ENCODE data around the gene NOL4L. TPM values are rescaled to one million over a fixed set of nuclear protein-coding genes. Genes with fewer than 3 reads are reported as not detected.

NOL4L gene
- total RNA-seq, 1 donor from 2014 or later, result 11.9 TPM

DNA sequence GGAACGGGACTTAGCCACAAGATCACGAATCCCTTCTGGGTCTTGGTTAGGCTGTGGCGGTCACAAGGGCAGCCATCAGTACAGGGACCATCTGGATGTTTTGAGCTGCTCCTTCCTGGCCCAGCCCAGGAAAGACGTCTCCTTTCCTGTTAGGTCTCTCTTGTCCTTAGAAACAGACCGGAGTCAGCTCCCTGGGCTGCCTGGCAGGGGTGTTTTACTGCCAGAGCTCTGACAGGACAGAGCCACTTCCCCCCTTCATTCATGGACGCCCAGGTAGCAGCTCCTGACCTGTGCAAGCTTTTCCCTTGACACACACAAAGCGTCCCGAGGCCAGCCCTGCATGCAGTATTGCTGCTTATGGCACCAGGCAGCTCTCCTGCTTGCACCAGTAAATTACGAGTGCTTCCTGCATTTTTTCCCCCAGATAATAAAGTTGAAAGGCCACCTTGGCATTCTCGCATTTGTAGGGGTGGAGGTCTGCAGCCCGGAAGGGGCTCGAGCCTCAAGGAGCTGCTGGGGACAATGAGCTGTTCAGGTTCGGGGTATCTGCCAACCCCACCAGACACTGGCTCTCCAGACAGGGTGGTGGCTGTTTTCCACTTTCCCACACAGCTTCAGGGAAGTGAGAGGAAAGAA is 87.4 kb downstream of the NOL4L start:
- no peak for DNase-seq (ENCODE audit: low spot score)
- Mint-ChIP-seq H3K9me3 (no peaks in the 10 kb centered on the region), H3K36me3 (no peaks in the 10 kb centered on the region), H3K27ac (no peak overlapping the region), H3K4me3 (no peak overlapping the region), H3K4me1 (peaks cover 17% of the 10 kb centered on the region), H3K27me3 (ENCODE audit: insufficient read depth, low read depth) (no peaks in the 10 kb centered on the region)
- peaks cover 12% of the 10 kb centered on the region for H3K4me1 ChIP-seq
- H3K4me2 ChIP-seq, result no peak overlapping the region
- TF ChIP-seq EZH2 (IDR thresholded peaks at IDR 0.05), result no peak
- no peak for TF ChIP-seq CTCF (IDR thresholded peaks at IDR 0.05)
- no peak for TF ChIP-seq EZH2phosphoT487 (IDR thresholded peaks at IDR 0.05)
- no peak overlapping the region for H3K4me3 ChIP-seq
- no peaks in the 10 kb centered on the region for H3F3A ChIP-seq (ENCODE audit: low read depth)
- H3K36me3 ChIP-seq, result no peaks in the 10 kb centered on the region
- H3K79me2 ChIP-seq (ENCODE audit: low read depth), result no peaks in the 10 kb centered on the region
- no peak overlapping the region for H3K27ac ChIP-seq
- no peaks in the 10 kb centered on the region for H4K20me1 ChIP-seq (ENCODE audit: low read depth)
- H3K27me3 ChIP-seq, result no peaks in the 10 kb centered on the region
- H3K9ac ChIP-seq, result no peak overlapping the region
- H2AFZ ChIP-seq (replicated peaks), result no peak overlapping the region
- no peaks in the 10 kb centered on the region for H3K9me3 ChIP-seq (ENCODE audit: low read depth)

DNA sequence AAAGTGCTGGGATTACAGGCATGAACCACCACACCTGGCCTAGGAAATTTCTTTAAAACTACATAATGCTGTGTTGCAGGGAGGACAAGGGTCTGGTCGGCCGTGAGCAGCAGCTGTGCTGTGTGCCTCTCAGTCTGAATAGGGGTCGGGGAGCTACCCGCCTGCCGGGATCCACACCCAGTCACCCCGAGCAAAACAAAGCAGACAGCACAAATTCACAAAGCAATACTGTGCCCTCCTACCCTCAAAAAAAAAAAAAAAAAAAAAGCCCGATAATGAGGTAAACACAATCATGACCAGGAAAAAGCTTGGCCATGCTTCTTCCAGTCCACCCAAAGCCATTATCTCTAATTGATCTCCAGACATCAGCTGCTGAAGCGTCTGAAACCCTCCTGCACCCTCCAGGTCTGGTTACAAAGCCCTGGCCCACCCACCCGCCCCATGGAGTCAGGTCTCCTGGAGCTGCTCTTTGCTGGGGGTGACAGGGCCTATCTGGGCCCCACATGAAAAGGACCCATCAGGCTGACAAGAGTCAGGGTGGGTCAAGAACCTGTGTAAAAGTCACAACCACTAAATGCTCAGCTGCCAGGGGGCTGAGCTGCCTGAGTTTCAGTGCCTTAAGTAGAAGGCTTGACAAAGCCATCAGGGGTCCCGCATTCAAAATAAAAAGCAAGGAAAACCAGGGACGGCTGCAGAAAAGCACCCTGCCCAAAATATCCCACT is 88.2 kb downstream of the NOL4L start:
- Mint-ChIP-seq H3K27me3 (ENCODE audit: insufficient read depth, low read depth) (no peaks in the 10 kb centered on the region), H3K4me3 (no peak overlapping the region), H3K36me3 (no peaks in the 10 kb centered on the region), H3K27ac (no peak overlapping the region), H3K4me1 (peaks cover 20% of the 10 kb centered on the region), H3K9me3 (no peaks in the 10 kb centered on the region)
- Histone ChIP-seq H3K27ac (no peak overlapping the region), H3K4me3 (no peak overlapping the region), H3F3A (ENCODE audit: low read depth) (no peaks in the 10 kb centered on the region), H3K4me1 (peaks cover 12% of the 10 kb centered on the region), H3K36me3 (no peaks in the 10 kb centered on the region), H3K9ac (no peak overlapping the region), H3K9me3 (ENCODE audit: low read depth) (no peaks in the 10 kb centered on the region), H3K27me3 (no peaks in the 10 kb centered on the region), H3K4me2 (no peak overlapping the region), H3K79me2 (ENCODE audit: low read depth) (no peaks in the 10 kb centered on the region), H2AFZ (replicated peaks) (no peak overlapping the region), H4K20me1 (ENCODE audit: low read depth) (no peaks in the 10 kb centered on the region)
- no peak for TF ChIP-seq CTCF (IDR thresholded peaks at IDR 0.05)
- TF ChIP-seq EZH2 (IDR thresholded peaks at IDR 0.05), result no peak
- TF ChIP-seq EZH2phosphoT487 (IDR thresholded peaks at IDR 0.05), result no peak
- no peak for DNase-seq (ENCODE audit: low spot score)

- TF ChIP-seq CTCF (IDR thresholded peaks at IDR 0.05), result no peak
- no peak for TF ChIP-seq EZH2 (IDR thresholded peaks at IDR 0.05)
- no peak for TF ChIP-seq EZH2phosphoT487 (IDR thresholded peaks at IDR 0.05)
- Mint-ChIP-seq H3K27me3 (ENCODE audit: insufficient read depth, low read depth) (no peaks in the 10 kb centered on the region), H3K4me3 (no peak overlapping the region), H3K4me1 (peaks cover 20% of the 10 kb centered on the region), H3K9me3 (no peaks in the 10 kb centered on the region), H3K27ac (no peak overlapping the region), H3K36me3 (no peaks in the 10 kb centered on the region)
- Histone ChIP-seq H3K27me3 (no peaks in the 10 kb centered on the region), H3K9ac (no peak overlapping the region), H4K20me1 (ENCODE audit: low read depth) (no peaks in the 10 kb centered on the region), H3F3A (ENCODE audit: low read depth) (no peaks in the 10 kb centered on the region), H3K9me3 (ENCODE audit: low read depth) (no peaks in the 10 kb centered on the region), H3K27ac (no peak overlapping the region), H3K4me3 (no peak overlapping the region), H2AFZ (replicated peaks) (no peak overlapping the region), H3K79me2 (ENCODE audit: low read depth) (no peaks in the 10 kb centered on the region), H3K4me2 (no peak overlapping the region), H3K36me3 (no peaks in the 10 kb centered on the region), H3K4me1 (peaks cover 12% of the 10 kb centered on the region)
- DNase-seq (ENCODE audit: low spot score), result no peak
Observed at GRCh38 chr20:32495949-32496348, 89.2 kb downstream of the NOL4L start.

Measured in neural progenitor cell (in vitro differentiated cells).